Activated CD4-positive, alpha-beta T cell treated with anti-CD3 and anti-CD28 coated beads for 48 hours (primary cell): Measurements from ENCODE around the gene KIFAP3.
"Not testable (repeated sequence)": the region's sequence is repeated elsewhere in the genome, so short reads cannot be mapped to it uniquely, and the experiment has no call there.

Experiments used
- DNase-seq: peaks from one replicate; pipeline ENCODE4 v3.0.0-alpha.2; 2020

Gene KIFAP3

DNA sequence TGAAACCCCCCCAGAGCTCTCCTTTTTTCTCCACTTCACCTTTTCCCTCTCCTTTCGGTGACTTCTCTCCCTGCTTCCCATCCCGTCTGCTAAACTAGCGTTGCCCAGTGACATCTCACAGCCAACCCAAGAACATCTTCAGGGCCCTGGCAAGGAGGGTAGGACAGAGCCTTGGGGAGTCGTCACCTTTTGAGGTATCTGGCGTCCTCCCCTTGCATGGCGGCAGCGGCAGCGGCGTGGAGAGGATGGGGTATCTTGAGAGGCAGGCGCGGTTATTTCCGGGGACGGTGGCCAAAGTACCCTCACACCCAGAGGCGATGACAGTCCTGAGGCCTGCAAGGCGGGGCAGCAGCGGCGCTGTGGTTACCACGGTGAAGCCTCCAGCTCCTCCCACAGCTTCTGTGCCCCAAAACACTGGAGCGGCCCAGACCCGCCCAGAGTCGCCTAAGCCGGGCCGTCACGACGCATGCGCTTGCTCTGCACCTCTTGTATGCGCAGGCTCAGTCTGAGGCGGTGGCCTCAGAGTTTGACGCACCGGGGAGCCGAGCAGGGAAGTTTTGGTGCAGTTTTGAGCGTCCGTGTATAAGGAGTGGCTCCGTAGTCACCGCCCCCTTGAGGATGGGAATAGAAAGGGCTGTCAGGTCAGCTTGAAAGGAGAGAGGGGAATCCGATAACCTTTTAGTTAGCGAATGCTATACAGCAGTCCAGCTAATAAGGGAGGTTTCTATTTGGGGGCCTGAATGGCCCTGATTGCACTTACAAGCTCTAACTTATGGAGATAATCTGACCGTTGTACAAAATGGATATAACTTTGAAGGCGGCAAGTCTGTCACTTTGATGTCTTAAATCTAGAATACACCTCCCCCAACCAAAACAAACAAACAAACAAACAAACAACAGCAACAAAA, at the start of gene KIFAP3:
TSS of gene KIFAP3 (minus strand) at position 446 of the 908 bp plus-strand sequence. CDS start at position 218, 228 bp downstream.
- DNase-seq: peak; percentile 96

DNA sequence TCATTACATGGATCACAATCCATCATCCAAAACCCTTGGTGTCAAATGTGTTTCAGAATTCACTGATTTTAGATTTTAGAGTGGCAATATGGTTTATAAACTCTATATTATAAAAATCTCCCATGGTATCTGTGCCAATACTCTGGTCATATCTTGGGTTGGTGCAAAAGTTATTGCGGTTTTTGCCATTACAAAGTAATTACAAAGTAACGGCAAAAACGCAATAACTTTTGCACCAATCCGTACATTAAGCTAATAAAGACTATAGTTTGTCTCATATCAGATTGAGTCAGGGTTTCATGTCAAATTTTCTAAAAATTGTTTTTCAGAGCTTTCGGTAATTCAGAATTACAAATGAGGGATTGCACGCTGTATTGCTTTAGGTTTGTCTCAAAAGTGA, 47.9 kb upstream of the KIFAP3 start:
- DNase-seq: no peak

DNA sequence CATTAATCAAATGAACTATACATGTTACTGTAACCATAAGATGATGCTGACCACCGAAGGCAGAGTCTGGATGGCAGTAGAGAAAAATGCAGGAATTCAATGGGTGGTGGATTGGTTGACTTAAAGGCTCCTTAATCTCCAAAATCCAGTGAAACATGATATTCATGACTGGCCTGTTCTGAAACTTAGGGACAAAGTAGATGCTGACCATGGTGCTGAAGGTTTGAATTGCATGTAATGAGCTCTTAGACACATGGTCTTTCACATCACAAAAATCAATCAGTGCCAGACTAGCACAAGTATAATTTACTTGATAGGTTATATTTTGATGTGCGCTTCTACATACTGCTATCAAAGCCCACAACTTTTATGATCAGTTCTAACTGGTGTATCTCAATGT, 40.4 kb upstream of the KIFAP3 start:
- no peak for DNase-seq

DNA sequence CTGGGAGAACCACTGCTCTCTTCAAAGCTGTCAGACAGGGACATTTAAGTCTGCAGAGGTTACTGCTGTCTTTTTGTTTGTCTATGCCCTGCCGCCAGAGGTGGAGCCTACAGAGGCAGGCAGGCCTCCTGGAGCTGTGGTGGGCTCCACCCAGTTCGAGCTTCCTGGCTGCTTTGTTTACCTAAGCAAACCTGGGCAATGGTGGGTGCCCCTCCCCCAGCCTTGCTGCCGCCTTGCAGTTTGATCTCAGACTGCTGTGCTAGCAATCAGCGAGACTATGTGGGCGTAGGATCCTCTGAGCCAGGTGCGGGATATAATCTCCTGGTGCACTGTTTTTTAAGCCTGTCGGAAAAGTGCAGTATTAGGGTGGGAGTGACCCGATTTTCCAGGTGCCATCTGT, 38.6 kb upstream of the KIFAP3 start:
- DNase-seq: not testable (repeated sequence)

DNA sequence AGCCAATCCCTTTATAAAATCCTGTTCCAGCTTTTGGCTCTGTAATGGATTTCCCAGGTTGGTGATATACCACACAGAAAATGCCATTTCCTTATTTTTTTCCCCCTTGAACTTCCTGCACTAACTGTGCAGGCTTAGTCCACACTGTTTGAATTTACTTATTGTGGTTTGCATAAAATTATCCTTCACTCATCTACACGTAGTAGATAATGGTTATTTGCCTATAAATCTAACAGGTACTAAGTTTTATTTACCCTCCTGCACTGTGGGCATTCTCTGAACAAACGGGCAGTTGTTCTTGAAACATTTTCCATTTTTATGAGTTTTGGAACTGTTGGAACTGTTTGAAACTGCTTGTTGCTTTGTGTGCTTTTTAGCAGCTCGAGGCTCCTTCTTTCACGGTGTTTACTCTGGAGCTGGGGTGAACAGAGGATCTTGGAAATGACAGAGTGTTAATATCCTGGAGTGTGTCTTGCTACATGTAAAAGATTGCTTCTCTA, 23.0 kb upstream of the KIFAP3 start:
- DNase-seq: no peak

DNA sequence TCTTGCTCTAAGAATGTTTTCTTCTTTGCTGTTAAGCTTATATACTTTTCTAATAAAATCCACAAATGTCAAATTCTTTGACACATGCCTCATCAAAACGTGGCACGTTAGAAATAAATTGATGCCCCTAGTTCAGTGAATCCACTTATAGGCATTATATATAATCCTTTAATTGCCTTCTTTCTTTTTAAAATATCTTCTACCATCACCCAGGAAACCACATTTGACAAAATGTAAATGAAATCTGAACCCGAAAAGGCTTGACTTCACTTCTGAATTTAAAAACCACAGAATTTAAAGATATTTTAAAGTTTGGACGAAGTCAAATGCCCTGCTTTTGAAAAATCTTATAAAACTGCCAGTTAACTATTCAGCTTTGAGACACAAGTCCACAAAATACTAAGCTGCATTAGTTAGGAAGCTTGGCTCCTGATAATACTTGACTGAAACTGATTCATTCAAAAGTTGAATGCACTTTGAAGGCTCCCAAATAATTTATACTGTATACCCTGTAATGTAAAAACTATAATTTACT, 22.4 kb upstream of the KIFAP3 start:
- DNase-seq: no peak

DNA sequence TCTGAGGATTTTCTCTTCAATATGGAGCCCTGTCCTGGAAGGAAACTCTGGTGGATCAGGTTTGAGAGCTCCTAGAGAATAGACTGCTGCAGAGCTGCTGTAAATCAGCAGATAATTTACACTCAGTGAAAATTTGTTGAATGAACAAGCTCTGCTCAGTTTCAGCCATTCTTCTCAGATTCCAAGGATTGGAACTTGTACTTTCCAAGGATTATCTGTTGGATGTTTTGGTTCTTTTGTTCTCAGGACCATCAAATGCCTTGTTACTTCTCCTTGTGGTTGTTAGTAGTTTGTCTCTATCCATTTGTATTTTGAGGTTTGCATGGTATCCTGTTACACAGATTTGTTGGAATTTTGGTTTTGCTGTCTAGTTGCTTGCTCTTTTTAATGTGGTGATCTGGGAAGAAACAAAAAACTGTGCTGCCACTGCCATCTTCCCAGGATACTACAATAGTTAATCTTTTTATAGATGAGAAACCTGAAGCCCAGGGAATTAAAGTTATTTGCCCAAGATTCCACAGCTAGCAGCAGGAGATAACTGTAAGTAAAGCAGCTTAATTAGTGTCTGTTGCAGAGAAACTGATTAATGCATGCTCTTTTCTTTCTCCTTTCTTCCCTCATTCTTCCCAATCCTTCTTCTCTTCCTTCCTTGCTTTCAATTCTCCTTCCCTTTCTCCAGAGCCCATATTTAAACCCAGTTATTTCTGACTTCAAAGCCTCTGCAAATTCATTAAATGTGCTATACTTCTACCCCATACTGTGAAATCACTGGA, 21.7 kb upstream of the KIFAP3 start:
- no peak for DNase-seq

DNA sequence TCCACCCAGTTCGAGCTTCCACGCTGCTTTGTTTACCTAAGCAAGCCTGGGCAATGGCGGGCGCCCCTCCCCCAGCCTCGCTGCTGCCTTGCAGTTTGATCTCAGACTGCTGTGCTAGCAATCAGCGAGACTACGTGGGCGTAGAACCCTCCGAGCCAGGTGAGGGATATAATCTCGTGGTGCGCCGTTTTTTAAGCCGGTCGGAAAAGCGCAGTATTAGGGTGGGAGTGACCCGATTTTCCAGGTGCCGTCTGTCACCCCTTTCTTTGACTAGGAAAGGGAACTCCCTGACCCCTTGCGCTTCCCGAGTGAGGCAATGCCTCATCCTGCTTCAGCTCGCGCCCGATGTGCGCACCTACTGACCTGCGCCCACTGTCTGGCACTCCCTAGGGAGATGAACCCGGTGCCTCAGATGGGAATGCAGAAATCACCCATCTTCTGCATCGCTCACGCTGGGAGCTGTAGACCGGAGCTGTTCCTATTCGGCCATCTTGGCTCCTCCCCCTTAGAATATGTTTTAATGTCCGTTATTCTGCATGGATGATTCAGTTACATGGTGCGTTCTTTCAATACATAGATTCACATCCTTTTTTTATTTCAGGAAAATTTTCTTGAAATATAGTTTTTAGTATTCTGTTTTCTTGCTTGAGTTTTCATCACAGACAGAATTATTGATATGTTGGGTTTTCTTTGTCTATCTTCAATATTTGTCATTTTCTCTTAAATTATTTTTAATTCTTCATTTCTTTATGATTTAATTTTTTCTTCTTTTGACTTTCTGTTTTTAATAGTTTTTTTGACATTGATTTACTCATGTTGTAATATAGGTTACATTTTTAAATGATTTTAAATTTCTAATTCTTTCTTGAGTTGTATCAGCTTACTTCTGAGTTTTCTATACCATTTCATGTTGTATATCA, 20.5 kb upstream of the KIFAP3 start:
- not testable (repeated sequence) for DNase-seq

DNA sequence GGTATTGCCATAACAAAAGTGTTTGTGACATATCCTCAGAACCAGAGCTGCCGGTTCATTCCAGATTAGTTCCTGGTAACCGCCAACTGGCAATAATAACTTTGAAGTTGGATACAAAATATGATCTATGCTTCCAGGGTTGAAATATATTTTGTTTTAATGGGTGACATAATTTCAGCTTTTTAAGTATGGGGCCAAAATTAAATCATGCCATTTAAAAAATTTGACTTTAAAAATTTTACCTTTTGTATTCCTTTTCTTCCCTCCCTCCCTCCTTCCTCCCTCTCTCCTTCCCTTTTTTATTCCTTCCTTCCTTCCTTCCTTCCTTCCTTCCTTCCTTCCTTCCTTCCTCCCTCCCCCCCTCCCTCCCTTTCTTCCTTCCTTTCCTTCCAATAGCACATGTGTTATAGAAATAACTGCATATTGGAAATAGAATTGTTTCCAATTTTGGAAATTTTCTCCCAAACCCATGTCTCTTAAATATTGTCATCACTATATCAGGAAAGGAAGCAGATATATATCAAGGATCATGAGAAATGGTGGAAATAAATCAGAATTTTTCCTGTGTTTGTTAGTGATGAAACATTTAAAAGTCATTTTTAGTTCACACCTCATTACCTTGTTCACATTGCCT, 12.0 kb upstream of the KIFAP3 start:
- no peak for DNase-seq

DNA sequence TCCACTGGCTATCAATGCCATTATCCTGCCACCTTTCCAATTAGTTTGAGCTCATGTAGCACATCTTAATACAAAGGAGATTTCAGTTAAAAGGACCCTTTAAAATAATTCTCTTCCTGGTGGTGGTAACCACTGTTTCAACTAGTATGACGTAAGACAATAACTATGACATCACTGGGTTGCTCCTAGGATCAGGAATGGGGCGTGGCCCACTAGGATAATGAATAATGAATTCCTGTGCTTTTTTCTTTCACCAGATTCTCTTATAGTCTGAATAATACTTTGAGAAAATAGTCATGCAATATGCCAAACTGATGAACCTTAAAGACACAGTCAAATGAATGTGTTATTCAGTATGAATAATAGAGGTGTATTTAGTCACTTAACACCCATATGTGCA, 10.6 kb upstream of the KIFAP3 start:
- no peak for DNase-seq

DNA sequence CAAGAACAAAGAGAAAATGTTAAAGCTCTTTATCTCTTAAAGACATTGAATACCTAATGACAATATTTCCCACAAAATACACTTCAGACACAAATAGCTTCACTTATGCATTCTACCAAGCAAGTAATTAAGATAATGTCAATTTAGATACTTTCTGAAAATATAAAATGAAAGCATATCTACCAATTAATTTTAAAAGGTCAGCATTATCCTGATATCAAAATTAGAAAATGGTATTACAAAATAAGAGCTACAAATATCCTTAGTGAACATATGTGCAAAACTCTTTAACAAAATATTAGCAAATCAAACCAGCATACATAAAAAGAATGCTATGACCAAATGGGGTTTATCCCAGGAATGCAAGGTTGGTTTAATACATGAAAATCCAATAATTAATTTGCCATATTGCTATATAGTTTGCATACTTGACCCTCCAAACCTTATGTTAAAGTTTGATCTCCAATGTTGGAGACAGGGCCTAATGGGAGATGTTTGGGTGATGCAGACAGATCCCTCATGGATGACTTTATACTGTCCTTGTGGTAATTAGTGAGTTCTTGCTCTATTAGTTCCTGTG, 4.2 kb upstream of the KIFAP3 start:
- no peak for DNase-seq

DNA sequence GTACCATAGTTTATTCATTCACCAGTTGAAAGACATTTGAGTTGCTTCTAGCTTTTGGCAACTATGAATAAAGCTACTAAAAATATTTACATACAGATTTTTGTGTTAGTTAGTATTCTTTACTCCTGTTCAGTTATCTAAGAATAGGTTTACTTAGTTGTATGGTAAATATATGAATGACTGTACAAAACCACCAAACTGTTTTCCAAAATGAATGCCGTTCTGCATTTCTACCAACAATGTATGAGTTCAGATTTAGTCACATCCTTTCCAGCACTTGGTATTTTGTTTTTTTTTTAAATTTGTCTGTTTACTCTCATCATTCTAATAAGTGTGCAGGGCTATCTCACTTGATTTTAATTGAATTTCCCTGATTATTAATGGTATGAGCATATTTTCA, 3.4 kb upstream of the KIFAP3 start:
- no peak for DNase-seq

DNA sequence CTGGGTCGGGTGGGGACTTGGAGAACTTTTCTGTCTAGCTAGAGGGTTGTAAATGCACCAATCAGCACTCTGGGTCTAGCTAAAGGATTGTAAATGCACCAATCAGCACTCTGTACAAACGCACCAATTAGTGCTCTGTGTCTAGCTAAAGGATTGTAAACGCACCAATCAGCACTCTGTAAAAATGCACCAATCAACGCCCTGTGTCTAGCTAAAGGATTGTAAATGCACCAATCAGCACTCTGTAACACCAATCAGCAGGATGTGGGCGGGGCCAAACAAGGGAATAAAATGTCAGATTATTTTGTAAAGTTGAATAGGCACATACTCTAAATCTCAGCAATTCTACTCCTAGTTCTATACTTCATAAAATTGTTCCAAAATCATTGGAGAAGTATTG, 2.5 kb upstream of the KIFAP3 start:
- peak; percentile 8 for DNase-seq

DNA sequence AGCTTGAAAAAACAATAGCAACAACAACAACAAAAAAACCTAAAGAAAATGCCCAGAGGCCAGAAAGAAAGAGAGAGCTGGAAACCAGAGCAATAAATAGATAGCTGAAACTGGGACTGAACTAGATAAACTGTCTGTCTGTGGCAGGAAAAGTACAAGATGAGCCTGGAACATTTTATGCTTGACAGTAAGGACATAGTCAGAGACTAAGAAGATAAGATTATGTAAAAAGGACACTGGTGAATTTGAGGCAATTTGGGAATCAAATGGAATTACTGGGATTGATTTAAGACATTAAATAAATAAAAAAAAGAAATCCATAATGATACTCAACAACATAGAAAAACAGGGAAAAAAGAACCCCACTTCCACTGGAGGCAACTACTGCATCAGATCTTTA, 1.7 kb upstream of the KIFAP3 start:
- no peak for DNase-seq

DNA sequence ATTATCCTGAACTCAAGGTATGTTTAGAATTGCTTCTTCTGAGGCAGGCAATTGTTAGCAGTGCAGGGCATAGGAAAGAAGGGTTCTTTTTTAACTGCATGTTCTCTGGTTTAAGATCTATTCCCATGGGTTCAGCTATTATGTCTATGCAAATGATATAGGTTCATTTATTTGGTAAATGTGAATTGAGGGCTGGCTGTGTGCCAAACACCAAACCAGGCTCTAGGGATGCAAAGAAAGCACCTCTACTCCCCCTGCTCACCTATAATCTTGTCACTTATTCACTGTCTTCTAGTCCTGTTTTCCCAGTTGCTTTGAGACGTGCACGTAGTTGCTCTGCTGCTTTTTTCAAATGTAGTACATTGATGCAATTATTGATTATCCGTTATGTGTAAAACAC, 691 bp upstream of the KIFAP3 start:
- no peak for DNase-seq

DNA sequence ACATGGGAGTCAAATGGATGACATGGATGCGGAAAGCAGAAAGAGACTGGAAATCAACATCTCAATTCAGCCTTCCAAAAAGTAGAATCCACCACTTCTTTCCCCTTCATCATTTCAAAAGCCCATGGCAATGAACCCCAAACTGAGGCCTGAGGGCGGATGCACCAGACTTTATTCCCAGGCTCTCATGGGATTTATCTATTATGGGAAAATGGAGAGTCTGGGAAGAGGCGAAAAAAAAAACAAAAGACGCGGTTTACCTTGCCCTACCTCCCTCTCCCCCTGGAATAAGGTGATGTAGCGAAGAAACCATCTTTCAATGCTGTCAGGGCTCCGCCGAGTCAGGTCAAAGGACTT, 624 bp downstream of the KIFAP3 start:
- no peak for DNase-seq

DNA sequence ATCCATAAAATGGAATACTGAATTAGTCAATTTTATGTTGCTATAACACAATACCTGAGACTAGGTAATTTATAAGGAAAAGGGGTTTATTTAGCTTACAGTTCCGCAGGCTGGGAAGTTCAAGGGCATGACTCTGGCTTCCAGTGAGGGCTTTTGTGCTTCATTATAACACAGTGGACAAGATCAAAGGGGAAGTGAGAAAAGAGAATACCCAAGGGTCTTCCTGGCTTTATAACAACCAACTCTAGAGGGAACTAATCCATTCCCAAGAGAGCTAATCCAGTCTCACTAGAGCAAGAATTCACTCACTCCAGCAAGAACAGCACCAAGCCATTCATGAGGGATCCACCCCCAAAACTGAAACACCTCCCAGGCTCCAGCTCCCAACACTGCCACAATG, 3.1 kb downstream of the KIFAP3 start:
- DNase-seq: no peak

DNA sequence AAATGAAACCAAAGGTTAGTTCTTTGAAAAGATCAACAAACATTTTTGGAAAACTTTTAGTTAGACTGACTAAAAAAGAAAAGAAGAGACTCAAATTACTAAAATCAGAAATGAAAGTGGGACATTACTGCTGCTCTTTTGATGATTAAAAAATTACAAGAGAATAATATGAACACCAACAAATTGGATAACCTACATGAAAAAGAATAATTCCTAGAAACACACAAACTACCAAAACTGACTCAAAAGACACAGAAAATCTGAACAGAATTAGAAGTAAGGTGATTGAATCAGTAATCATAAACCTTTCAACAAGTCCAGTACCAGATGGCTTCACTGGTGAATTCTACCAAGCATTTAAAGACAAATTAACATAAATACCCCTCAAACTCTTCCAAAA, 5.6 kb downstream of the KIFAP3 start:
- DNase-seq: no peak

DNA sequence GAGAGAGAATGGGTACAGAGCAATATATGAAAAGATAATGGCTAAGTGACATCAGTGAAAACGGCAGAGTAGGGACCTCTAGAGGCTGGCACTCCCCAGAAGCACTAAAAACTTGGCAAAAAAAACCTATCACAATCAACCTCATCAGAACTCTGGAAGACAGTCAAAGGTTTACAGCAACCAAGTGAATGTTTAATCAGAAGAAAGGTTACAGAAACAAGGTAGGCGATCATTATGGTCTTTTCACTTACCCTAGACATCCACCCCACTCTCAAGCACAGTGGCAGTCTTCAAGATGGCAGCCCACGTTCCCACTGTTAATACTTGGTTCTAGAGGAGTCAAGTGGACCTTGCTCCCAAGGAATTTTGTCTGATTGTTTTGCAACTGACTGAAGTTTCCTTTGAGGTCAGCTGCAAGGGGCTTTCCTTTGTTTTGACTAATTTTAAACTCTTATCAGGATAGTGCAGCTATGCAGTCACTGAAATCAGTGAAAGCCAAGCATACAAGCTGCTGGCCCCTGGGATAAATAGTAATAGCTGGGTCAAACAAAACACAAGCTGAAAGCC, 7.2 kb downstream of the KIFAP3 start:
- DNase-seq: no peak

DNA sequence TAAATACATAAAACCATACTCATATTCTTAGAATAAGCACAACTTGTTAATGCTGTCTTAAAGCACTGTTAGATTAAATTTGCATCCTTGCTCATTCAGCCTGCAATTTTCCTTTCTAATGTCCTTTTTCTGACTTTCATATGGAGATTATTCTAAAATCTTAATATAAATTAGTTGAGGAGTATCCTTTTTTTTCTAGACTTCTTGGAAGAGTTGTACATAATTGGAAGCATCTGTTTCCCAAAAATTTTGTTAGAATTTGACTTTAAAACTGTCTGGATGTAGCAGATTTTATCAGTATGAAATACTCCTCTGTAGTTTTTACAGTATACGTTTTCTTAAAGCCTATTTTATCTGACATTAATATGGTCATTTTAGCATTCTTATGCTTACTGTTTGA, 9.7 kb downstream of the KIFAP3 start:
- DNase-seq: no peak

DNA sequence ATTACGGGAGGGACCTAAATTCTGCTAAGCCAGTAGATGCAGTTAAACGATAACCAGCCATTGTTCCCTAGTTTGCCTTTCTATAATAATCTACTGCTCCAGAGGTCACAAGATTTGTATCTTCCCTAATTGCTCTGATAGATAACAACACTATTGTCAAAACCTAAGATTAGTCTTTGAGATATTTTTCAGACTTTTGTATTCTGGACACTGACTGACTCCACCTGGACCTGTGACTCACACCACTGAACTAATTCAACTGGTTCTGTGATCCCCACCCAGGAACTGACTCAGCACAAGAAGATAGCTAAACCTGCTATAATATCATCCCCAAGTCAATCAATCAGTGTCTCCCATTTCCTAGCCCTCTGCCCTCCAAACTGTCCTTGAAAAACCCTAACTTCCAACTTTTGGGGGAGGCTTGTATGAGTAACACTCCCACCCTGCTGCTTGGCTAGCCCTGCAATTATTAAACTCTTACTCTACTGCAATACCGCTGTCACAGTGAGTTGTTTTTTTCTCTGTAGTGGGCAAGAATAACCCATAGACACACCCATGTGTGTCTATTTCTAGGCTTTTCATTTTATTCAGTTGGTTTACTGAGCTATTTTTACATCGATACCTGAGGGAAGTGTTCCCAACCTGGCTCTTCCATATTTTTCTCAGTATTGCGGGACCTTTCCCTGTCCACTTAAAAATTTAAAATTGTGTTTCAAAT, 11.2 kb downstream of the KIFAP3 start:
- no peak for DNase-seq
